Fibroblast of pulmonary artery (primary cell): ENCODE results near the gene DUOXA1.

Source experiments
- DNase-seq: peaks from one replicate; pipeline ENCODE4 v3.0.0-alpha.2; 2010; ENCODE audit warnings: low read depth
- H3K4me3 ChIP-seq: replicated peaks from 2 replicates; pipeline ENCODE4 v1.5.1; 2011; ENCODE audit warnings: low read depth, mild to moderate bottlenecking, control low read depth, low read length, moderate library complexity
- CTCF ChIP-seq: IDR thresholded peaks from 2 replicates; pipeline ENCODE4 v1.5.1; 2011; ENCODE audit warnings: mild to moderate bottlenecking, control low read depth, low read length, inconsistent platforms; ENCODE audit errors: missing control alignments

Gene DUOXA1

GRCh38 chr15:45132844-45133560, 3.3 kb upstream of the DUOXA1 start:
- DNase-seq, result no peak
- no peak for TF ChIP-seq CTCF
- H3K4me3 ChIP-seq, result no peak overlapping the region

GRCh38 chr15:45131510-45131909, 1.8 kb upstream of the DUOXA1 start:
- no peak for TF ChIP-seq CTCF
- no peak for DNase-seq
- H3K4me3 ChIP-seq, result no peak overlapping the region

- TF ChIP-seq CTCF, result no peak
- H3K4me3 ChIP-seq, result no peak overlapping the region
- no peak for DNase-seq
These were observed 767 bp upstream of the DUOXA1 start for GRCh38 chr15:45130291-45131000.

GRCh38 chr15:45128971-45129639, 574 bp downstream of the DUOXA1 start:
- no peak overlapping the region for H3K4me3 ChIP-seq
- TF ChIP-seq CTCF, result no peak
- no peak for DNase-seq

- H3K4me3 ChIP-seq, result no peak overlapping the region
- peak; percentile 49 for DNase-seq
- peak; percentile 86 for TF ChIP-seq CTCF
These were observed 3.0 kb downstream of the DUOXA1 start for GRCh38 chr15:45126535-45127158.

- no peak overlapping the region for H3K4me3 ChIP-seq
- no peak for TF ChIP-seq CTCF
- no peak for DNase-seq
These were observed 6.3 kb downstream of the DUOXA1 start for GRCh38 chr15:45123397-45123796.
